HG02571 (cell line): Measurements from ENCODE around the gene TMEM60.
"Not testable (repeated sequence)": the region's sequence is repeated elsewhere in the genome, so short reads cannot be mapped to it uniquely, and the experiment has no call there.

Experiments
- ATAC-seq: cut with Tn5 transposase; IDR thresholded peaks from one replicate; pipeline ENCODE4 v1.9.1; 2021; ENCODE audit warnings: mild to moderate bottlenecking, moderate library complexity; ENCODE audit not compliant: unreplicated experiment

TMEM60 gene

DNA sequence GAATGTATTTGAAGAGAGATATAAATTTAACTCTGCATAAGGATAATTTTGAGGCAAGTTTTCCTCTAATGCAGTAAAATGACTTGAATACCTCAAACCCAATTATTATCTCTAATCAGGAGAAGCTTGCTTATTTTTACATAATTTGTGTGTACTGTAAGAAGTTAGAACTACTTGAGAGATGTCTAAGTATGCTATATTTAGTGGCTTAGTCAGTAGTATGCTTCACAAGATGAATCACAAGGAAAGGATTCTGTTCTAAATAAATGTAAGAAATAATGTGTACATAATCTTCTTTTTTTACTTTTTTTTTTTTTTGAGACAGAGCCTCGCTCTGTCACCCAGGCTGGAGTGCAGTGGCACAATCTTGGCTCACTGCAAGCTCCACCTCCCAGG lies 14.1 kb upstream of the TMEM60 start:
- no peak for ATAC-seq

DNA sequence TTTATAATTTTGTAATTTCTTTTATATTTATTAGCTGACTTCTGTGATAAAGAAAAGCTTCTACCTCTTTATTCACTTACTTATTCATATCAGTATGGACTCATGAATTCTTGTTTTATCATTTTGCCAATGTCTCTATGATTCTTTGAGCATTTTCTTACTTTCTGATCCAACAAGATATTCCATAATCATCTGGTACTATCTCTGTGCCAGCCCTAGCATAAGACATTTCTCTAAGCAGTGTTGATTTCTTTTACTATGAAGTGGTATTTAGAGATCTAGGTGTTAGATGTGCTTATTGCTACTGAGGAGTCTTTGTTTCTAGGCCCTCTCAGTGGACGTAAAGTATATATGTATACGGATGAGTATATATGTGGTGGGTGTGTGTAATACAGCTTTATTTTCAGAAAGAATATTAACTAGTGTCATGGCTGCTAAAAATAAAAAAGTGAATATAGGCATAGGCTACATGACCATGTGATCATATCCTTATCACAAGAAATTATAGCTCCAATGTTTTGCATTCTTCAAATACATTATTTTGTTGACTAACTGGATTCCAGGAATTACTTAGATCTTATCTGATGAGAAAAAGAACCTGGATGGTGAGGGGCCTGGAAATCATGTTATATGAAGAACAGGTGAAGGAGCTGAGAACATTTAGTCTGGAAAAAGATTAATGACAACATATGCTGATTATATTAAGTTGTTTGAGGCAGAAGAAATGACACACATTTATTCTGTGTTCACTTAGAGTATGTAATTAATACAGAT lies 13.5 kb upstream of the TMEM60 start:
- ATAC-seq = no peak

DNA sequence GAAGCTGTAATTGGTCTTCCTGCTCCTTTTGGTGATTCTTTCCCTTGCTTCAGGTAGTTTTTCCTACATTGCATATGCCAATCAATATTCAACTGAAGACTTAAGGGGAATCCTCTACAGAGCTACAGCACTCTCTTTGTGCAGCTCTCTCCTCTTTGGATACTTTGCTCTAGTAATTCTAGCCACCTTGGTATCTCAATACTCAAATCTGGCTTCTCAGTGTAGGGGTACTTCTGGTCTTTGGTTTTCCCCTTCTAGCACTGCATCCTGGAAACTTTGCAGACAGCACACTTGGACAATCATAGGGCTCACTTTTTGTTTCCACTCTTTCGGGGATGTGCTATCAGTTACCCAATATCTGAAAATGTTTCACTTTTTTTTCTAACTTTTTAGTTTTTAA lies 10.3 kb upstream of the TMEM60 start:
- no peak for ATAC-seq

DNA sequence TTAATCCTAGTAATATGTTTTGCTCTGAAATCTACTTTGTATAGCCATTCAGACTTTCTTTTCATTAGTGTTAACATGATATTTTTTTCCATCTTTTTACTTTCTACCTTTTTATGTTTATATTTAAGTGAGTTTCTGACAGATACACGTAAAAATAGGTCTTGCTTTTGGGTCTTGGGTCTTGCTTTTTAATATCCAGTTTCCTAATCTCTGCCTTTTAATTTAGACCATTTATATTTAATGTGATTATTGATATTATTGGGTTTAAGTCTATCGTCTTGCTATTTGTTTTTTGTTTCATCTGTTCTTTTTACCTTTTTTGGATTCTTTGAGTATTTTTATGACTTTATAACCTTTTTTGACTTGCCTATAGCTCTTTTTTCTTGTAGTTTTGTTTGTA lies 8.2 kb upstream of the TMEM60 start:
- no peak for ATAC-seq

DNA sequence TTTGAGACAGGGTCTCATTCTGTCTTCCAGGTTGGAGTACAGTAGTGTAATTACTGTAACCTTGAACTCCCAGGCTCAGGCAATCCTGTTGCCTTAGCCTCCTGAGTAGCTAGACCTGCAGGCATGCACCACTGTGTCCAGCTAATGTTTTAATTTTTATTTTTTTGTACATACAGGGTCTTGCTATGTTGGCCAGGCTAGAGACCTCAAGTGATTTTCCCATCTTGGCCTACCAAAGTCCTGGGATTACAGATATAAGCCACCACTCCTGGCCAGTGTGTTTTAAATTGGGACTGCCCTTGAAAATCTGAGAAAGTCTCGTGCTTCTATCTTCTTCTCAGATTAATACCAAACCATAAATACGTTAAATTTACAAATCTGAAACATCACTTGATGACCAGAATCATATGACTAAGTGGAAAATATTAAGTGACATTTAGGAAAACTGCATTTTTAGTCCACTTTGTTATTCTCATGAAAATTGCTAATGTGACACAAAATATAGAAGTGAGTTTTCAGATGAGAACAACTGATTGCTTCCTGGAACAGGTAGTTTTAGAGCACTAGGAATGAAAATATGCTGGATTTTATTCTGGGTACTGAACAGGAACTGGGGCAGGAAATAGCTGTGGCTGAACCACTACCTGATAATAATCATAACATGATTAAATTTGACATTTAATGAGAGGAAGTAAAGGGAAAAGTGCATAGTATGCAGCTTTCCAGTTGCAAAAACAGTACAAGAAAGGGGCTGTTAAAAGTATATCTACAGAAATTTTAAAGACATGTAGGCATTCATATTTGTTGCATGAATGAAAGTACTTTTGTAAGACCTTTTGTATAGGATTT lies 4.5 kb upstream of the TMEM60 start:
- ATAC-seq = no peak

DNA sequence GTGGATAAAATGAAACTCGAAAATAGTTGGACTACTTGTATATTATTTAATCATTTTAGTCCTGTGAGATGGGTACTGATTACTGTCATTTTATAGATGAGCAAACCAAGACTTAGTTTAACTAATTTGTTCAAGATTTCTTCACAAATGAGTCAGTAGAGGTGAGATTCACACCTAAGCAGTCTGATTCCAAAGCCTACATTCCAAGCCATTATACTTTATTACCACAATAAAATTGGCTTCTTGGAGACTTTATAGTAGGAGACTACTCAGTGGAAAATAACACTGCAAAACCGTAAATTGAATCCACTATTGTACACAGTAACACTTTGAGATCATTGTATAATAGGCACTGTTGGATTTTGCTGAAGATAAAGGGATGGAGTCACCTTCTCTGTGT lies 2.5 kb upstream of the TMEM60 start:
- ATAC-seq = no peak

DNA sequence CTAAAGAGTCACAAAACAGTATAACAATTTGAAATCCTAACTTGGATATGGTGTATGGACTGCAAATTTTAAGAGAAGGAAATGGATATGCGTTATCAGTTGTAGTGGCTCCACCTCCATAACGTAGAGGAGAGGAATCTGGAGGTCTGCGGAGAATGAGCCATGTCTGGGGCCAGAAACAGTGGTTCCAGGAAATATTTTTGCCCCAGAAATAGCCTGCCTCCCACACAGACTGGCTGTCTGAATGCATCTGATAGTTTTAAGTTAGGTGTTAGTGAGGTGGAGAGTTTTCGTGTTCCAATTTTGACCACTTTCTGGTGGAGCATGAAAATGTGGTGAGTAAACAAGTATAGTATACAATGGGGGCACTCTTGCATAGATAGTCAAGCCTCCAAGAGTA lies 1.9 kb upstream of the TMEM60 start:
- ATAC-seq = no peak

DNA sequence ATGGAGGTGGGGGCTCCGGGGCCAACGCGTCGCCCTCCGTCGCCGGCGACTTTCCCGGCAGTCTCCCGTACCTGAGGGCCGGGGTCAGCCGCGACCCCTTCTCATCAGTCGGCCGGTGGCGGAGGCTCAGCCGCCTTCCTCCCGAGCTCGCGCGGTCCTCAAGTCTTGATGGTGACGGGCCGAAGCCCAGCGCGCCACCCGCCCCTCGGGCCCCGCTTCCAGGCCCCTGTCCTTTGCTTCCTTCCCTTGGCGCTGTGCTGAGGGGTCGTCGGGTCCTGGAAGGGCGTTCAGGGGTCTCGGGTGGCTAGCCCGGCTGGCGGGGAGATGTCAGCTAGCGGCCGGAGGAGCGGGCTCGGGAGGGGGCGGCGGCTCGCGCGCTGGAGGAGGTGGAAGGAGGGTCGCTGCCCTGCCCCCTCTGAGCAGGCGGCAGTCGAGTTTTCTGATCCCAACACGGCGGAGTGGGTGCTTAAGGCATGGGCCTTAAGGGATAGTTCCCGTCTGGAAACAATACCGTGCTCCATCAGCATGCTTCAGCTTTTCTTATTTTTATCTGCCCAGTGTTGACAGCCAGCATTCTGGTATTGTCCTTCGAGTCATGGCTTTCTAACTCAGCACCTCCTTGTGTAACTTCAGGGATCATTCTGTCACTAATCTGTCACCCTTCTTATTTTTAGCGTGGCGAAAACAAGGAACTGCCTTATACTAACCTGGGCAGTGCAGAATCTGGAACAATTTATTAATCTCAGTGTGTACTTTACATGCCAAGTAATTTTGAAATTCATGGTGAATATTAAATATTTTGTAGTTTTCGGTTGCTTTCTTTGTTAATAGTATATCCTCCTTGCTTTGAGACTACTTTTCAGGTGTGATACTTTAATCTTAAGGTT lies 1.1 kb upstream of the TMEM60 start:
- peak; percentile 0 for ATAC-seq

DNA sequence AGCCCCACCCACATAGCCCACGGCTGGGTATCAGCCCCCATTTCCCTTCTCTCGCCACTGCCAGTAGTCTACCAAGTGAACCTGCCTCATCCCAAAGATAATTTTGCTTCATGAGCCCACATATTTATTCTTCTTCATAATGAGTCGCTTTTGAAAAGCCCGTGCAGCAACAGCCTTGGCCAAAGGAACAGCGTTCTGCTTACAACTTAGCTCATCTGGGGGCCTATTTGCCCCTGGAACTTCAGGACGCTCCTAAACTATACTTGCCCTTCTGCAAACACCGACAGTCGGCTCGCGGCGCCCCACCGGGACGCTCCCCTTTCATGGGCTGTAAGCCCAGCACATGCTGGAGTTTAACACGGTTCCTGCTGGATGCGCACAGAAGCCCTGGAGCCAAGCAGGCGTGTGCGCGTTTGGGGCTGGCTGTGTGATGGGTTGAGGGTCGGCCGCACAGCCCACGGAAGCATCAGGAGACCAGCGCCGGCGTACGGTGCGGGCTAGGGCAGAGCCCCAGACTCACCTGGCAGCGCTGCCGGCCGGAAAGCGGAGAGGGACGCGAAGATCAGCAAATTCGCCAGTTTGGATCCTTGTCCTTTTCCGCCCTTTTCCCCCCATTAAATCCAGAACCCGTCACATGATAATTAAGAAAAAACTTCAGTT lies 370 bp downstream of the TMEM60 start:
- ATAC-seq = peak; percentile 25

DNA sequence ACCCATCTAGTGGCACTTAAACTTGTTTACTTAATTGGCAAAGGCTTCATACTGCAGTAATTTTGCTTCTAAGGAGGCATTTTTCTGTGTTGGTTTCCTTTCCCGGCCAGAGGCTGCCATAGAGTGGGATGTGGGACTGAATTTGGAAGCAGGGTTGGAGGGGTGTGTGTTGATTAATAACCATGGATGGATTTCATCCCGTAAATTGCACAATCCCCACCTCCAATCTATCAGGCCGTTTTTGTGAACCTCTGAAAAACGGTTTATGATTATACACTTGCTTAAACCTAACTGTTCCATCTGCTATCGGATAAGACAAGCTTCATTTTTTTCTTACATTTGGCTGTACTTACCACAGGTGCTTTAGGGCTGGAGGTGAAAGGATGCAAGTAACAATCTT lies 1.3 kb downstream of the TMEM60 start:
- no peak for ATAC-seq

DNA sequence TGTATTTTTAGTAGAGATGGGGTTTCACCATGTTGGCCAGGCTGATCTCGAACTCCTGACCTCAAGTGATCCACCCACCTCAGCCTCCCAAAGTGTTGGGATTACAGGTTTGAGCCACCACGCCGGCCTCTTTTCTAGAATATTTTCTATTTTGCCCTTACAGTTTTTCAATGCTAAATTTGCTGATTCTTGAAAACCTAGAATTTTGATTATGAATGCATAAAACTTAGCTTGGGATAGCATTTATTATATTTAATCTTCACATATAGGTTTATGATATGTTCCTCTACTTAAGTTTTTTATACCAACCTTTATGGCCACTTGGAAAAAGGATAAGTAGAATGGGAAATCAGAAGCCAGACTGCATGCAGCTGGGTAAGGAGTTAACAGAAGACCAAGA lies 2.1 kb downstream of the TMEM60 start:
- ATAC-seq = no peak

DNA sequence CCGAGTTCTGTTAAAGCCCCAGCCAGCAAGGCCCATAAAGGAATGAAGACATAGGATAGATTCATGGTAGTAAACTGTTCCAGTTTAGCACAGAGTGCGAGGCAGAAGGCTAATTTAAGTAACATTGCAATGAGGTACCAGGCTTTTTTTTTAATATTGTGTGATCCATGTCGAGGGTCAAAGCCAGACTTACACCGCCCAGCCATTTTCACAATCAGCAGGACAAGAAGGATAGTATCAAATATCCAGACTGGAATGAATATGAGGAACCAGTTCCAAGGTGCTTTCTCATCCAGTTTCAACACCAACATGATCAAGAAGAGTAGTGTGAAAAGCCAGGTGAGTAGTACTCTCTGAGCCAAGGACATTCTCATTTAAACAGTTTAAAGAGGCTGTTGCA lies 4.2 kb downstream of the TMEM60 start:
- ATAC-seq = no peak

DNA sequence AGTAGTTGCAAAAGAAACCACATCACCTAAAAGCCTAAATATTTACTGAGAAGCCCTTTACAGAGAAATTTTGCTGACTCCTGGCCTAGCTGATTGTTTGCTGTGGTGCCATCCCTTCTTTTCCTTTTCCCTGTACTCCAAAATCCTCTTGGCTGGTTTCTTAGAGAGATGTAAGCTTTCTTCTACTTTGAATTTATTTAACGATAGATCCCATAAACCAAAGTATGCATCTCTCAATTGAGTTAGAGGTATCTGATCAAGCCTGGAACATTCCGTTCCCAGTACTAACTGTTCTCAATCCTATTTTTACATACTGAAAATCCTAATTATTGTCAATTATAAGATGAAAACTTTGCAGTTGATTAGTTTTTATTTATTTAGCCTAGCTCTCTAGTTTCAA lies 6.3 kb downstream of the TMEM60 start:
- ATAC-seq = no peak

DNA sequence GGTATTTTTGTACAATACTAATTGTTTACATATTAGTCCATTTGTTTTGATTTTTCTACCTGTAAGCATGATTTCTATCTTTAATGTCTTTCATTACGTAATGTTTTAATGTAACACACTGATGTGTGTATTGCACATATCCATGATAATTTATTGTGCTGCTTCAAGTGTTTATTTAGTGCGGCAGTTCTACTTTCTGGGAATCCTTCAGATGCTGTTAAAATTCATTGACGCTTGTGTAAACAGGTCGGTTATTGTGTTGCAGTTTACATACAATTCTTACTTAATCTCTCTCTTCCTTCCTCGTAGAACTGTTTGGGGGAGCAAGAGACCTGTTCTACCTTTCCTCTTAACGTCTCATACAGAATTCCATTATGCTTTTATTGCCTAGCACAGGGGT lies 6.9 kb downstream of the TMEM60 start:
- no peak for ATAC-seq

DNA sequence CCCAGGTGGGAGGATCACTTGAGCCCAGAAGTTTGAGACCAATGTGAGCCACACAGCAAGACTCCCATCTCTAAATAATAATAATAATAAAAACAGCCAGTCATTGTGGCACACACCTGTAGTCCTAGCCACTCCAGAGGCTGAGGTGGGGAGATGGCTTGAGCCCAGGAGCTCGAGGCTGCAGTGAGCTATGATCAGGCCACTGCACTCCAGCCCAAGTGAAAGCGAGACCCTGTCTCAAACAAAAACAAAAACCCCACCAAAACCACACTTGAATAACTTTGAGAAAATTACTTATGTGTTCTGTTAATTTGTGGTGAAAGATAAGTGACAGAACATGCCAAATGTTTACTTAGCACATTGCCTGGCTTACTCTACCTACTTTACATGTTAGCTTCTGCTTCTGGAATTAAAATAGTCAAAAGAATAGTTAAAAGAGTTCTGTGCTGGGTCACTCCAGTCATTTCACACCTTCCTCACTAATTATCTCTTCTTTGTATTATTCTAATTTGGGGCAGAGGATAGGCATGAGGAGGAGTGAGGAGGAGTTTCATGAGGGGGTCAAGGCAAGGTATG lies 9.8 kb downstream of the TMEM60 start:
- ATAC-seq = no peak

DNA sequence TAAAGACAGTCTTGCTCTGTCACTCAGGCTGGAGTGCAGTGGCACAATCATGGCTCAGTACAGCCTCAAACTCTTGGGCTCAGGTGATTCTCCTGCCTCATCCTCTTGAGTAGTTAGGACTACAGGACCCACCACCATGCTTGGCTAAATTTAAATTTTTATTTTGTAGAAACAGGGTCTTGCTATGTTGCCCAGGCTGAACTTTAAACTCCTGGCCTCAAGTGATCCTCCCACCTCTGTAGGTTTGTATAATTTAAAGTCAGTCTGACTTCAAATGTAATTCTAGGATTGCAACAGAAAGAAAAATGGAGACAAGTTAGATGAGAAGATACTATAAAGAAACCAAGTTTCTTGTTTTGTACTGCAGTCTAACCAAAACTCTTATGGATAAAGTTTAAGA lies 11.5 kb downstream of the TMEM60 start:
- ATAC-seq = no peak

DNA sequence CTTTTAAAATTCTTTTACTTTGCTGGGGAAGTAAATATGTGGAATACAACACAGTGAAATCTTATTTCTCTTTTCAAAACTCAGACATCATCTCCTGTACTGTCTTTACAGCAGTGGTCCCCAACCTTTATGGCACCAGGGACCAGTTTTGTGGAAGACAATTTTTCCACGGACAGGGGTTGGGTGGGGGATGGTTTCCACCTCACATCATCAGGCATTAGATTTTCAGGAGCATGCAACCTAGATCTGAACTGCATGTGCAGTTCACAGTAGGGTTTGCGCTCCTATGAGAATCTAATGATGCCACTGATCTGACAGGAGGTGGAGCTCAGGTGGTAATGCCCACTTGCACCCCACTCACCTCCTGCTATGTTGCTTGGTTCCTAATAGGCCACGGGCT lies 12.2 kb downstream of the TMEM60 start:
- ATAC-seq = no peak

DNA sequence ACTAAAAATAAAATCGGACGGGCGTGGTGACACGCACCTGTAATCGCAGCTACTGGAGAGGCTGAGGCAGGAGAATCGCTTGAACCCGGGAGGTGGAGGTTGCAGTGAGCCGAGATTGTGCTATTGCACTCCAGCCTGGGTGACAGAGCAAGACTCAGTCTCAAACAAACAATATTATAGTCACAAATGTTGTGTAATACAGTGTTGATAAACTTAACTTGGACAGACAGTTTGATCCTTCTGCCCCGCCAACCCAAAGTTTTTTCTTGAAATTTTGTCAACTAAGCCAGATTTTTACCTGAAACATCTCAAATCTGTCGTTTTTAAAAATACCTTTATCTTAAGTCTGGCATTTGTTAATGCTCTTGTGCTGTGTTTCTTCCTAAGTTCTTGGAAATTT lies 13.8 kb downstream of the TMEM60 start:
- ATAC-seq = not testable (repeated sequence)

DNA sequence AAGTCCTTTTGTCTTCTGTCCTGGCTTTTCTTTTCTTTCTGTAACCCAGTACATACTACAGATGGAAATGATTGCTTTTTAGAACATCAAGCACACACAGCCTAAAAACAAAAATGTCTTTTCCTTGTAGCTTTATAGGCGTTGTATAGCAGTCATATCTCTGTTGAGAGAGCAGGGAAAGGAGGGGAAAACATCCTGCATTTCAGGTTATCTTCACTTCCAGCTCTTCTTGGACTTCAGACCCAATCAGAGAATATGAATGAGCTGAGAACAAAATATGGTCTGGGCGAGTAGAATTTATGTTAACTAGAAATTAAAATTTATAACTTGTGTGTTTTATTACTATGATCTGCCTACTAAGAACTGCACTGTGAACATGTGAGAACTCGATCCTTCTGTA lies 14.7 kb downstream of the TMEM60 start:
- ATAC-seq = no peak

DNA sequence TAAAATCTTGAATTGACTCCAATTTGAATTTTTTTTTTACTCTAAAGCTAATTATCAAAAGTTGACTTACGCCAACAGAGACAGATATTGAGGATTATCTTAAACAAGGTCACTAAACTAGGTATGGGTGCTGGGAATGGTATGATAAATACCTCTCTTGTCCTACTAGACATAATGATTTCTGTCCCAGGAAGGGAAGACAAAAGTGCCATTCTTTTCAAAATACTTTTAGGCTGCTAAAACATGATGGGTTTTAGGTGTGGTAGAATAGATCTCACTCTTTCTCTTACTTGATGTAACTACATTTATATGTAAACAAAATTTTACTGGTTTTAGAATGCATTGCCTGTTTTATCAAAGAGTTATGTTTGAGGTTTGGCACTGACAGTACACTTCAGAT lies 15.1 kb downstream of the TMEM60 start:
- ATAC-seq = no peak

DNA sequence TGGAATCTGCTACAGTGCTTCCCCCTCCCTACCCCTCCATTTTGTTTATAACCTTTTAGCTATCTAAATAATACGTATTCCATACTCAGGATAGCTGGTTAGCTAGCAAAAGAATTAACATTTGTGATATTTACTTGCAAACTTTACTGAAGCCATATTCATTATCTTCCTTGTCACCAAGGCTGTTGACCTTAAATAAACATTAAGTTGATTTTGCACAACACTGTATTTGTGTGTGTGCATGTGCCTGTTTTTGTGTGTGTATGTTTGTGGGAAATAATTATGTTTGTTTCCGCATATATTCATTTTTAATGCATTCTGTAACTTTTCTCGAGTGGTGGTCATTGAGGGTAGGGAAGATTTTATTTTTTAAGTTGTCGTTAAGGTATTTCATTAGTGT lies 15.9 kb downstream of the TMEM60 start:
- no peak for ATAC-seq
